ENCODE data around the gene LMBRD1.
"Not testable (repeated sequence)": the region's sequence is repeated elsewhere in the genome, so short reads cannot be mapped to it uniquely, and the experiment has no call there.

LMBRD1 gene

DNA sequence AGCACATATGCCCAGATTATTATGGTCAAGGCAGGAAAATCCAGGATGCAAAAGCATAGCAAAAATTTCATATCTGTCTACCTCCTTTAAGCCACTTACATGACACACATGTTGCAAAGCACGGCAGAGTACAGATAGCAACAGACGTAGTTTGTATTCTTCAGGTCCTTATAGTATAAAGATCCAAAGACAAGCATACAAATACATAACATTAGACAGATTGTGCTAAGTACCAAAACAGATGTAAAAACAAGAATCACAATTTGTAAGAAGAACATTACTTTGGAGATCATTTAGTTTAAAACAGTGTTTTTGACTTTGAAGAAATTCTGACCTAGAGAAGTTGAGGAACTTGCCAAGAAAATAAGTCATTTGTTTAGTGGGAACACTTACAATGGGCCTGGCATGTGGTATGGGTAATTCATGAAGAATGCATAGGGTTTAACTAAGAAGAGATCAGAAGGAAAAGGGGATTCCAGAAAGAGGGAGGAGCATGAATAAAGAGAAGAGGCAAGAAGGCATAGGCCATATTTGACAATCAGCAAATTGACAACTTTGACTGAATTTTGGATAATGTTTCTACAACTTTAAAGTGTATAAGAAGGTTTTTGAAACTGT is 30.6 kb upstream of the LMBRD1 start:
- no peaks in the 10 kb centered on the region for H3K9me3 ChIP-seq (ENCODE audit: insufficient read depth, low read depth, low read length)
- no peak overlapping the region for H3K9ac ChIP-seq (ENCODE audit: low read depth, low read length, poor library complexity, severe bottlenecking)
- no peak for TF ChIP-seq CTCF (conservative IDR thresholded peaks at IDR 0.05; ENCODE audit: low read length)
- TF ChIP-seq EZH2phosphoT487 (IDR thresholded peaks at IDR 0.05; ENCODE audit: borderline replicate concordance): no peak
- H4K20me1 ChIP-seq (ENCODE audit: insufficient read depth, low read length, poor library complexity, severe bottlenecking): no peaks in the 10 kb centered on the region
- H3K4me3 ChIP-seq (ENCODE audit: low read length, poor library complexity, severe bottlenecking): no peak overlapping the region
- 0 out of 2 replicates have a peak overlapping the region, but pooled peaks have one; percentile 23 for H2AFZ ChIP-seq (ENCODE audit: low read length)
- no peaks in the 10 kb centered on the region for H3K27me3 ChIP-seq (ENCODE audit: insufficient read depth, low read length, poor library complexity, severe bottlenecking)
- no peaks in the 10 kb centered on the region for H3K36me3 ChIP-seq (ENCODE audit: insufficient read depth, low read length)
- H3F3A ChIP-seq (ENCODE audit: low read depth): no peaks in the 10 kb centered on the region
- no peaks in the 10 kb centered on the region for H3K9me2 ChIP-seq (replicated peaks; ENCODE audit: low read depth, low read length)
- H3K79me2 ChIP-seq (ENCODE audit: insufficient read depth, low read length): no peaks in the 10 kb centered on the region
- no peak overlapping the region for H3K4me2 ChIP-seq (ENCODE audit: low read depth, low read length, poor library complexity, severe bottlenecking)
- no peaks in the 10 kb centered on the region for H3K4me1 ChIP-seq (ENCODE audit: insufficient read depth, low read length, poor library complexity, severe bottlenecking)

DNA sequence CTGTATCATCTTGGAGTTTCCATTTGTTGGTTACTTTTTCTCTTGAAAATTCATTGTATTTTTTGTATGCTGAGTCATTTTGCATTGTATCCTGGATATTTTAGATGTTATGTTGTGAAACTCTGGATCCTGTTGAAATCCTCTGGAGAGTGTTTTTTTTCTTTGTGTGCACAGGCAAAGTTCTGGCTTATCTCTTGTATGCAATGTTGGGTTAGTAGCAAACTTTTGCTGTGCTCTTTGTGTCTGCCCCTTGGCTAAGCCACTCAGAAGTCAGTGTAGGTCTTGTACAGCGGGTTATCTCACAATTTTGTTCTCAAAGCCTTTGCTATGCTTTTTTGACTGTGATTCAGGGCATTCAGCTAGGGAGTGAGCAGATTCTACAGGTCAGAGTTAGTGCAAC is 29.1 kb upstream of the LMBRD1 start:
- Histone ChIP-seq H3K36me3 (ENCODE audit: insufficient read depth, low read length) (no peaks in the 10 kb centered on the region), H3K9me2 (replicated peaks; ENCODE audit: low read depth, low read length) (no peaks in the 10 kb centered on the region), H3K9me3 (ENCODE audit: insufficient read depth, low read depth, low read length) (no peaks in the 10 kb centered on the region), H3F3A (ENCODE audit: low read depth) (no peaks in the 10 kb centered on the region), H2AFZ (ENCODE audit: low read length) (no peak overlapping the region), H3K9ac (ENCODE audit: low read depth, low read length, poor library complexity, severe bottlenecking) (no peak overlapping the region), H3K4me2 (ENCODE audit: low read depth, low read length, poor library complexity, severe bottlenecking) (no peak overlapping the region), H3K79me2 (ENCODE audit: insufficient read depth, low read length) (no peaks in the 10 kb centered on the region), H3K27me3 (ENCODE audit: insufficient read depth, low read length, poor library complexity, severe bottlenecking) (no peaks in the 10 kb centered on the region), H3K4me3 (ENCODE audit: low read length, poor library complexity, severe bottlenecking) (no peak overlapping the region), H3K4me1 (ENCODE audit: insufficient read depth, low read length, poor library complexity, severe bottlenecking) (no peaks in the 10 kb centered on the region), H4K20me1 (ENCODE audit: insufficient read depth, low read length, poor library complexity, severe bottlenecking) (no peaks in the 10 kb centered on the region)
- TF ChIP-seq EZH2phosphoT487 (IDR thresholded peaks at IDR 0.05; ENCODE audit: borderline replicate concordance): no peak
- no peak for TF ChIP-seq CTCF (conservative IDR thresholded peaks at IDR 0.05; ENCODE audit: low read length)

DNA sequence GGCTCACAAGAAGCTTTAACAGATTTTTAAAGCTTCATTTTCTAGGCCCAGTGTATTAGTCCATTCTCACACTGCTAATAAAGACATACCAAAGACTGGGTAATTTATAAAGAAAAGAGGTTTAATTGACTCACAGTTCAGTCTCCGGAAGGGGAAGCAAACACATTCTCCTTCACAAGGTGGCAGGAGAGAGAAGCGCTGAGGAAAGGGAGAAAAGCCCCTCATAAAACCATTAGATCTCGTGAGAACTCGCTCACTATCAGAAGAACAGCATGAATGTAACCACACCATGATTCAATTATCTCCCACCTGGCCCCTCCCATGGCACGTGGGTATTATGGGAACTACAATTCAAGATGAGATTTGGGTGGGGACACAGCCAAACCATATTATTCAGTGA is 27.5 kb upstream of the LMBRD1 start:
- not testable (repeated sequence) for H2AFZ ChIP-seq (ENCODE audit: low read length)

GRCh38 chr6:69820438-69820837 is 23.6 kb upstream of the LMBRD1 start:
- TF ChIP-seq EZH2phosphoT487 (IDR thresholded peaks at IDR 0.05; ENCODE audit: borderline replicate concordance) (no peak), CTCF (conservative IDR thresholded peaks at IDR 0.05; ENCODE audit: low read length) (no peak)
- Histone ChIP-seq H2AFZ (ENCODE audit: low read length) (no peak overlapping the region), H3K27me3 (ENCODE audit: insufficient read depth, low read length, poor library complexity, severe bottlenecking) (no peaks in the 10 kb centered on the region), H3K9me2 (replicated peaks; ENCODE audit: low read depth, low read length) (no peaks in the 10 kb centered on the region), H3K36me3 (ENCODE audit: insufficient read depth, low read length) (no peaks in the 10 kb centered on the region), H4K20me1 (ENCODE audit: insufficient read depth, low read length, poor library complexity, severe bottlenecking) (no peaks in the 10 kb centered on the region), H3K9ac (ENCODE audit: low read depth, low read length, poor library complexity, severe bottlenecking) (no peak overlapping the region), H3K4me3 (ENCODE audit: low read length, poor library complexity, severe bottlenecking) (no peak overlapping the region), H3F3A (ENCODE audit: low read depth) (no peaks in the 10 kb centered on the region), H3K9me3 (ENCODE audit: insufficient read depth, low read depth, low read length) (no peaks in the 10 kb centered on the region), H3K4me1 (ENCODE audit: insufficient read depth, low read length, poor library complexity, severe bottlenecking) (peaks cover 6% of the 10 kb centered on the region), H3K79me2 (ENCODE audit: insufficient read depth, low read length) (no peaks in the 10 kb centered on the region), H3K4me2 (ENCODE audit: low read depth, low read length, poor library complexity, severe bottlenecking) (no peak overlapping the region)

More for the DNA sequence above, 27.5 kb upstream of the LMBRD1 start:
- H3K36me3 ChIP-seq (ENCODE audit: insufficient read depth, low read length); H3K27me3 ChIP-seq (ENCODE audit: insufficient read depth, low read length, poor library complexity, severe bottlenecking); H3K9me3 ChIP-seq (ENCODE audit: insufficient read depth, low read depth, low read length); H3K4me2 ChIP-seq (ENCODE audit: low read depth, low read length, poor library complexity, severe bottlenecking); H4K20me1 ChIP-seq (ENCODE audit: insufficient read depth, low read length, poor library complexity, severe bottlenecking); H3K9me2 ChIP-seq (replicated peaks; ENCODE audit: low read depth, low read length); H3K9ac ChIP-seq (ENCODE audit: low read depth, low read length, poor library complexity, severe bottlenecking); H3K79me2 ChIP-seq (ENCODE audit: insufficient read depth, low read length); H3F3A ChIP-seq (ENCODE audit: low read depth); H3K4me3 ChIP-seq (ENCODE audit: low read length, poor library complexity, severe bottlenecking); H3K4me1 ChIP-seq (ENCODE audit: insufficient read depth, low read length, poor library complexity, severe bottlenecking): not testable (repeated sequence)
